Memory B cell (primary cell): ENCODE data around the gene ZNF454.

ENCODE experiments used
- ATAC-seq: fragments of 150-1000 bp; cut with Tn5 transposase; 2 replicates; pipeline ENCODE4 v1.10.0; 2021; ENCODE audit warnings: low read depth, mild to moderate bottlenecking, moderate library complexity
- DNase-seq, 2 donors: peaks; one replicate each; pipeline ENCODE4 v3.0.0; 2022; ENCODE audit warnings: low spot score in 2 of 2
- H3K27ac Mint-ChIP-seq: one replicate; pipeline ENCODE4 v1.8.0; 2022; ENCODE audit warnings: mild to moderate bottlenecking, moderate library complexity, mixed read lengths
- H3K27me3 Mint-ChIP-seq: one replicate; pipeline ENCODE4 v1.8.0; 2022; ENCODE audit warnings: mixed read lengths
- H3K36me3 Mint-ChIP-seq: one replicate; pipeline ENCODE4 v1.8.0; 2022; ENCODE audit warnings: mild to moderate bottlenecking, mixed read lengths
- H3K4me1 Mint-ChIP-seq: one replicate; pipeline ENCODE4 v1.8.0; 2022; ENCODE audit warnings: mixed read lengths
- H3K4me3 Mint-ChIP-seq: one replicate; pipeline ENCODE4 v1.8.0; 2022; ENCODE audit warnings: mild to moderate bottlenecking, moderate library complexity, mixed read lengths
- H3K9me3 Mint-ChIP-seq: one replicate; pipeline ENCODE4 v1.8.0; 2022; ENCODE audit warnings: mixed read lengths

Gene ZNF454

GRCh38 chr5:178988436-178989220 is 47.6 kb downstream of the ZNF454 start:
- Mint-ChIP-seq H3K4me3 (no peak overlapping the region), H3K27ac (no peak overlapping the region), H3K4me1 (no peaks in the 10 kb centered on the region), H3K36me3 (no peaks in the 10 kb centered on the region), H3K27me3 (peaks cover 13% of the 10 kb centered on the region), H3K9me3 (peaks cover 12% of the 10 kb centered on the region)
- no peak for DNase-seq
- no peak for ATAC-seq

DNA sequence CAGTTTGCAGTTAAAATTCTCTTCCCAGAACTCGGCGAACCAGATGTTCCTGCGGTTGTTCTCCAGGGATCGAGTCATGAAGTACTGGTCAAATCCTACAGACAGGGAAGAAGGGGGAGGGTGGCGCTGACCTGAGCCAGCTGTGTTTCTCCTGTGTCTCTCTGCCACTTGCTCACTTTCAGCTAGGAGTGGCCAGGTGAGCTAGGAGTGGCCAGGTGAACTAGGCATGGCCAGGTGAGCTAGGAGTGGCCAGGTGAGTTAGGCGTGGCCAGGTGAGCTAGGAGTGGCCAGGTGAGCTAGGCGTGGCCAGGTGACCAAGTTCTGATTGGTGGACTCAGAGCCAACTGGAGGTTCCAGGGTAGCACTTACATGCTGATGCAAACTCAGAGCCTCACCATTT is 48.3 kb downstream of the ZNF454 start:
- no peak overlapping the region for H3K4me3 Mint-ChIP-seq
- H3K4me1 Mint-ChIP-seq, result no peaks in the 10 kb centered on the region
- no peaks in the 10 kb centered on the region for H3K36me3 Mint-ChIP-seq
- ATAC-seq, result no peak
- no peak for DNase-seq
- peaks cover 12% of the 10 kb centered on the region for H3K9me3 Mint-ChIP-seq
- peaks cover 13% of the 10 kb centered on the region for H3K27me3 Mint-ChIP-seq
- no peak overlapping the region for H3K27ac Mint-ChIP-seq

GRCh38 chr5:178990491-178990890 is 49.5 kb downstream of the ZNF454 start:
- H3K4me1 Mint-ChIP-seq, result no peaks in the 10 kb centered on the region
- no peak overlapping the region for H3K27ac Mint-ChIP-seq
- peaks cover 1% of the 10 kb centered on the region for H3K36me3 Mint-ChIP-seq
- DNase-seq (no peak), ATAC-seq (no peak)
- peaks cover 15% of the 10 kb centered on the region for H3K27me3 Mint-ChIP-seq
- peaks cover 14% of the 10 kb centered on the region for H3K9me3 Mint-ChIP-seq
- H3K4me3 Mint-ChIP-seq, result no peak overlapping the region

- Mint-ChIP-seq H3K9me3 (peaks cover 15% of the 10 kb centered on the region), H3K36me3 (peaks cover 1% of the 10 kb centered on the region), H3K27me3 (peaks cover 19% of the 10 kb centered on the region), H3K27ac (no peak overlapping the region), H3K4me3 (no peak overlapping the region), H3K4me1 (no peaks in the 10 kb centered on the region)
- no peak for DNase-seq
- no peak for ATAC-seq
Measured at GRCh38 chr5:178991190-178992145, 50.5 kb downstream of the ZNF454 start.

GRCh38 chr5:178992291-178992895 is 51.4 kb downstream of the ZNF454 start:
- H3K4me3 Mint-ChIP-seq, result no peak overlapping the region
- H3K27ac Mint-ChIP-seq, result no peak overlapping the region
- H3K27me3 Mint-ChIP-seq, result peaks cover 22% of the 10 kb centered on the region
- peaks cover 12% of the 10 kb centered on the region for H3K9me3 Mint-ChIP-seq
- peaks cover 1% of the 10 kb centered on the region for H3K36me3 Mint-ChIP-seq
- ATAC-seq (no peak), DNase-seq (no peak)
- no peaks in the 10 kb centered on the region for H3K4me1 Mint-ChIP-seq

GRCh38 chr5:178993236-178993765 is 52.3 kb downstream of the ZNF454 start:
- peaks cover 1% of the 10 kb centered on the region for H3K36me3 Mint-ChIP-seq
- H3K27ac Mint-ChIP-seq, result no peak overlapping the region
- H3K4me3 Mint-ChIP-seq, result no peak overlapping the region
- peaks cover 10% of the 10 kb centered on the region for H3K9me3 Mint-ChIP-seq
- DNase-seq, result no peak
- H3K27me3 Mint-ChIP-seq, result peaks cover 22% of the 10 kb centered on the region
- no peaks in the 10 kb centered on the region for H3K4me1 Mint-ChIP-seq
- ATAC-seq, result no peak

- Mint-ChIP-seq H3K4me1 (no peaks in the 10 kb centered on the region), H3K27ac (no peak overlapping the region), H3K4me3 (no peak overlapping the region), H3K27me3 (peaks cover 25% of the 10 kb centered on the region), H3K36me3 (peaks cover 1% of the 10 kb centered on the region), H3K9me3 (peaks cover 12% of the 10 kb centered on the region)
- DNase-seq (no peak), ATAC-seq (no peak)
Measured at GRCh38 chr5:178993955-178994579, 53.1 kb downstream of the ZNF454 start.

GRCh38 chr5:178994580-178995340 is 53.8 kb downstream of the ZNF454 start, which contains the start of gene GRM6:
Gene GRM6 (minus strand): TSS chr5:178995320. CDS start chr5:178994944, 376 bp downstream.
- DNase-seq (no peak), ATAC-seq (no peak)
- Mint-ChIP-seq H3K27ac (no peak within 1 kb of the TSS), H3K36me3 (peaks cover 1% of the 10 kb centered on the region), H3K9me3 (peaks cover 7% of the 10 kb centered on the region), H3K4me3 (no peak within 1 kb of the TSS), H3K27me3 (peaks cover 25% of the 10 kb centered on the region), H3K4me1 (no peaks in the 10 kb centered on the region)

- DNase-seq (no peak), ATAC-seq (no peak)
- Mint-ChIP-seq H3K4me1 (no peaks in the 10 kb centered on the region), H3K4me3 (no peak overlapping the region), H3K27ac (no peak overlapping the region), H3K27me3 (peaks cover 25% of the 10 kb centered on the region), H3K36me3 (peaks cover 1% of the 10 kb centered on the region), H3K9me3 (peaks cover 6% of the 10 kb centered on the region)
Measured at GRCh38 chr5:178995341-178995690, 54.3 kb downstream of the ZNF454 start.

DNA sequence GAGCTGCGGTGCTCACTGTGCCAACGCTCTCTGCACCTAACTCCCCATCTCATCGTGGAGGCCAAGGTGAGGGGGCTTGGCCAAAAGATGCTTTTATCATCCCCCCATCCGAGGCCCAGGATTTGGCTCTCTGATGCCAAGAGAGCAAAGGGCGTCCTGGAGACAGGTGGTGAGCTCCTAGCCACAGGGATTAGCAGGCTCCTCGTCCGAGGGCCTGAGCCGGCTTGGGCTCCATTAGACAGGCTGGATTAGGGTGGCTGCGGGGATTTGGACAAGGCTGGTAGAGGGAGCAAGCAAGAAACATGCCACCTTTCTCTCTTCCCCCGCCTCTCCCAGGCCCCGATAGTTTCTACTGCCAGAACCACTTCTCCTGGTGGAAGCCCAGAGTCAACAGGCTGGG is 55.2 kb downstream of the ZNF454 start:
- Mint-ChIP-seq H3K9me3 (peaks cover 6% of the 10 kb centered on the region), H3K4me1 (no peaks in the 10 kb centered on the region), H3K36me3 (peaks cover 1% of the 10 kb centered on the region), H3K27me3 (peaks cover 25% of the 10 kb centered on the region), H3K4me3 (no peak overlapping the region), H3K27ac (no peak overlapping the region)
- ATAC-seq (no peak), DNase-seq (no peak)

DNA sequence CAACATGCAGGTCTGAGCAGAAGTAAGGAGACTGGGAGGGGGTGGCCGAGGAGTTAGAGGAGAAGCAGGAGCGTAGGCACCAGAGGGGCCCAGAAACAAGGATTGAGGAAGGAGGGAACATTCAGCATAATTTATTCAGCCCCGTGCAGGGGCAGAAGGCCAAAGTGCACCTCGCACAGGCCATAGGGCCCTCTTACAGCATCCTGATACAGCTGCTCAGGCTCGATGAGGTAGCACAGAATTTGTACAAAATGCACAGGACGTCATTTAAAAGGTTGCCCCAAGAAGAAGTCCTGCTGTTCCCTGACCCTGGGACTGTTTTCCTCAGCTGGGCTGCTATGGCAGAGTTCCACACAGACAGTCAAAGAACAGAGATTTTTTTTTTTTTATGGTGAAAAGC is 56.2 kb downstream of the ZNF454 start:
- H3K36me3 Mint-ChIP-seq, result peaks cover 1% of the 10 kb centered on the region
- H3K27me3 Mint-ChIP-seq, result peaks cover 21% of the 10 kb centered on the region
- no peaks in the 10 kb centered on the region for H3K4me1 Mint-ChIP-seq
- ATAC-seq, result no peak
- no peak overlapping the region for H3K4me3 Mint-ChIP-seq
- H3K27ac Mint-ChIP-seq, result no peak overlapping the region
- H3K9me3 Mint-ChIP-seq, result peaks cover 6% of the 10 kb centered on the region
- no peak for DNase-seq

DNA sequence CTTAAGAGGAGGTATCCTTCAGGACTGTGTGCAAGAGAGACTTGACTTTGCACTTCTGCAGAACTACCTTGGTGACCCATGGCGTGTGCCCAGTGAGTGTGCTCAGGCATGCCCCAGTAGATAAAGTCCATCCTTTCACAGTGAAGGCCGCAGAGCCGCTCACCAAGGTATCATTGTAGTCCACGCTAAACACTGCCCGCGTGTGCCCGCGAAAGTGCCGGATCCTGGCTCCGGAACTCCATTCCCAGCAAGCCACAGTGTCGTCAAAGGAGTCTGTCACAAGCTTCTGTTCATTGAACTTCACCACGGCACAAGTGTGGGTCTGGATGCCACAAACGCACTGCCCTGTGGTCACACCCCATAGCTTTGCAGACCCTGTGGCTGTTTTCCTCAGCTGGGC is 57.4 kb downstream of the ZNF454 start:
- DNase-seq (no peak), ATAC-seq (no peak)
- H3K4me1 Mint-ChIP-seq, result no peaks in the 10 kb centered on the region
- peaks cover 1% of the 10 kb centered on the region for H3K36me3 Mint-ChIP-seq
- no peak overlapping the region for H3K4me3 Mint-ChIP-seq
- H3K9me3 Mint-ChIP-seq, result peaks cover 8% of the 10 kb centered on the region
- peaks cover 14% of the 10 kb centered on the region for H3K27me3 Mint-ChIP-seq
- no peak overlapping the region for H3K27ac Mint-ChIP-seq

GRCh38 chr5:179006564-179006963 is 65.6 kb downstream of the ZNF454 start:
- H3K9me3 Mint-ChIP-seq, result peaks cover 12% of the 10 kb centered on the region
- ATAC-seq (no peak), DNase-seq (no peak)
- H3K36me3 Mint-ChIP-seq, result no peaks in the 10 kb centered on the region
- no peaks in the 10 kb centered on the region for H3K27me3 Mint-ChIP-seq
- no peak overlapping the region for H3K27ac Mint-ChIP-seq
- H3K4me3 Mint-ChIP-seq, result no peak overlapping the region
- no peaks in the 10 kb centered on the region for H3K4me1 Mint-ChIP-seq
